Measurements from ENCODE around the gene LCLAT1.

The LCLAT1 gene

DNA sequence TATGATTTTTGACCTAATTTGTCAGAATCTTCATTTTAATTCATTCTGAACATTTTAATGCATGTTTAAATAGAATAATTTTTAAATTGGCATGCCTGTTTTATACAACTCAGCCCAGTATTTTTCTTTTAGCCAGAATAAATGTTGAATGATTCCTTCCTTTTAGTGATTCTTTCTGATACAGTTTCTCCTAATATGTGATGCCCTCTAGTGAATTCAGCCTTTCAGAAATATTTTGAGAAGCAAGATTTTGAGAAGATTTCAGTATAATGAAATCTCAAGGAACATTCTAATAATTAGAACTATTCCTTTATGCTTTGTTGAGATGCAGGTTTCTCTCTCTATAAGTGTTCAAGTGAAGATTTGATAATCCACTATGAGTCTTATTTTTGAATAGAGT is 28.5 kb downstream of the LCLAT1 start:
- no peaks in the 10 kb centered on the region for H3K36me3 ChIP-seq (ENCODE audit: control insufficient read depth, insufficient read depth, low read length)
- no peaks in the 10 kb centered on the region for H3K4me1 ChIP-seq (ENCODE audit: control insufficient read depth, insufficient read depth, low read length, poor library complexity, severe bottlenecking)
- H3K9me3 ChIP-seq (ENCODE audit: control insufficient read depth, low read length) = no peaks in the 10 kb centered on the region
- H3K4me3 ChIP-seq (ENCODE audit: extremely low read depth, insufficient read depth, low read length, poor library complexity, severe bottlenecking) = no peak overlapping the region
- H3K27ac ChIP-seq (ENCODE audit: low read depth, low read length, severe bottlenecking) = no peak overlapping the region

GRCh38 chr2:30476636-30477035 is 29.6 kb downstream of the LCLAT1 start:
- Histone ChIP-seq H3K4me1 (ENCODE audit: control insufficient read depth, insufficient read depth, low read length, poor library complexity, severe bottlenecking) (no peaks in the 10 kb centered on the region), H3K4me3 (ENCODE audit: extremely low read depth, insufficient read depth, low read length, poor library complexity, severe bottlenecking) (no peak overlapping the region), H3K27ac (ENCODE audit: low read depth, low read length, severe bottlenecking) (no peak overlapping the region), H3K36me3 (ENCODE audit: control insufficient read depth, insufficient read depth, low read length) (no peaks in the 10 kb centered on the region), H3K9me3 (ENCODE audit: control insufficient read depth, low read length) (no peaks in the 10 kb centered on the region)
- WGBS, 2 experiments (ENCODE audit: insufficient coverage in 2 of 2) = no CpG with 5 or more reads among the region's 2 CpGs

GRCh38 chr2:30480703-30481322 is 33.8 kb downstream of the LCLAT1 start:
- H3K4me1 ChIP-seq (ENCODE audit: control insufficient read depth, insufficient read depth, low read length, poor library complexity, severe bottlenecking) = no peaks in the 10 kb centered on the region
- H3K9me3 ChIP-seq (ENCODE audit: control insufficient read depth, low read length) = no peaks in the 10 kb centered on the region
- no peak overlapping the region for H3K27ac ChIP-seq (ENCODE audit: low read depth, low read length, severe bottlenecking)
- no peak overlapping the region for H3K4me3 ChIP-seq (ENCODE audit: extremely low read depth, insufficient read depth, low read length, poor library complexity, severe bottlenecking)
- WGBS, 2 experiments (ENCODE audit: insufficient coverage in 2 of 2) = 78 to 90% methylated on average over 4 to 5 of the region's 6 CpGs
- H3K36me3 ChIP-seq (ENCODE audit: control insufficient read depth, insufficient read depth, low read length) = no peaks in the 10 kb centered on the region

DNA sequence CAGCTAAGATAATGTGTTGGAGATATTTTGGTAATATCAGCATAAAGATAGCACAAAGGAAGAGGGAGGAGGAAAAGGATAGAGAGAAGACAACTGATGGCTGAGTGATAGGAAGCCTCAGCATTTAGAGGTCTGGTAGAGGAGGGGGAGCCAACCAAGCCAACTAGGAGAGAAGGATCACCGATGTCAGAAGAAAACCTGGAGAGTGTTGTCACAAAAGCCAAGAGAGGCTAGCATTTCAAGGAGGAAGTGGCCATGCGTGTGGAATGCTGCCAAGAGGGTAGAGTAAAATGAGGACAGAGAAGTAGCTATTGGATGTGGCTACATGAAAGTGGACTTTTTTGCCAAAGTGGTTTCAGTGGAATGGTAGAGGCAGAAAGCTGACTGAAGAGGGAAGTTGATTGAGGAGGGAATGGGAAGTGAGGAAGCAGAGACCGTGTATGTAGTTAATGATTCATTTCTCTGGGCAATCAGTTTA is 34.3 kb downstream of the LCLAT1 start:
- 85 to 91% methylated on average over 3 of the region's 3 CpGs for WGBS, 2 experiments (ENCODE audit: insufficient coverage in 2 of 2)
- Histone ChIP-seq H3K4me3 (ENCODE audit: extremely low read depth, insufficient read depth, low read length, poor library complexity, severe bottlenecking) (no peak overlapping the region), H3K36me3 (ENCODE audit: control insufficient read depth, insufficient read depth, low read length) (no peaks in the 10 kb centered on the region), H3K9me3 (ENCODE audit: control insufficient read depth, low read length) (no peaks in the 10 kb centered on the region), H3K4me1 (ENCODE audit: control insufficient read depth, insufficient read depth, low read length, poor library complexity, severe bottlenecking) (no peaks in the 10 kb centered on the region), H3K27ac (ENCODE audit: low read depth, low read length, severe bottlenecking) (no peak overlapping the region)

- no peaks in the 10 kb centered on the region for H3K4me1 ChIP-seq (ENCODE audit: control insufficient read depth, insufficient read depth, low read length, poor library complexity, severe bottlenecking)
- H3K36me3 ChIP-seq (ENCODE audit: control insufficient read depth, insufficient read depth, low read length) = no peaks in the 10 kb centered on the region
- no peak overlapping the region for H3K27ac ChIP-seq (ENCODE audit: low read depth, low read length, severe bottlenecking)
- no peaks in the 10 kb centered on the region for H3K9me3 ChIP-seq (ENCODE audit: control insufficient read depth, low read length)
- no peak overlapping the region for H3K4me3 ChIP-seq (ENCODE audit: extremely low read depth, insufficient read depth, low read length, poor library complexity, severe bottlenecking)
These were observed 35.0 kb downstream of the LCLAT1 start for GRCh38 chr2:30482011-30482410.

- Histone ChIP-seq H3K9me3 (ENCODE audit: control insufficient read depth, low read length) (no peaks in the 10 kb centered on the region), H3K36me3 (ENCODE audit: control insufficient read depth, insufficient read depth, low read length) (no peaks in the 10 kb centered on the region), H3K4me1 (ENCODE audit: control insufficient read depth, insufficient read depth, low read length, poor library complexity, severe bottlenecking) (no peaks in the 10 kb centered on the region), H3K4me3 (ENCODE audit: extremely low read depth, insufficient read depth, low read length, poor library complexity, severe bottlenecking) (no peak overlapping the region), H3K27ac (ENCODE audit: low read depth, low read length, severe bottlenecking) (no peak overlapping the region)
- 100% methylated on average over 1 of the region's 3 CpGs; no CpG with 5 or more reads in 1 of the 2 experiments for WGBS, 2 experiments (ENCODE audit: insufficient coverage in 2 of 2)
These were observed 37.1 kb downstream of the LCLAT1 start for GRCh38 chr2:30484145-30484544.

- Histone ChIP-seq H3K36me3 (ENCODE audit: control insufficient read depth, insufficient read depth, low read length) (no peaks in the 10 kb centered on the region), H3K4me3 (ENCODE audit: extremely low read depth, insufficient read depth, low read length, poor library complexity, severe bottlenecking) (no peak overlapping the region), H3K9me3 (ENCODE audit: control insufficient read depth, low read length) (no peaks in the 10 kb centered on the region), H3K4me1 (ENCODE audit: control insufficient read depth, insufficient read depth, low read length, poor library complexity, severe bottlenecking) (no peaks in the 10 kb centered on the region), H3K27ac (ENCODE audit: low read depth, low read length, severe bottlenecking) (no peak overlapping the region)
- WGBS, 2 experiments (ENCODE audit: insufficient coverage in 2 of 2) = 97% methylated on average over 3 to 4 of the region's 4 CpGs
These were observed 37.9 kb downstream of the LCLAT1 start for GRCh38 chr2:30484995-30485394.

DNA sequence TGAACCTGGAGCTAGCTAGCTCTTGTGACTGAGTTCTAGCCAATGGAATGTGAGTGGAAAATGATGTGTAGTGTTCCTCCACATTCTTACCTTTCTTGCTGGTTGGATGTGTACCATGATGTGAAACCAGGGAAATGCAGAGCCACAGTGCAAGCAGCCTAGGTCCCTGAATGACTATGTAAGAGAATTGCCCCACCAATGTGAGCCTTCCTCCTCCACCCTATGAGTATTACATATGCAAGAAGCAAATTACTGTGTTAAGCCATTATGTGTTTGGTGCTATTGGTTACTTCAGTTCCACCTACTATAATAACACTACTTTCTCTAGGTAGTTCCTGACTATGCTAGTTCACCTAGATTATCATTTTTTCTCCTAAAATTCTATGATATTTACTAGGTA is 39.6 kb downstream of the LCLAT1 start:
- H3K27ac ChIP-seq (ENCODE audit: low read depth, low read length, severe bottlenecking) = no peak overlapping the region
- no peaks in the 10 kb centered on the region for H3K36me3 ChIP-seq (ENCODE audit: control insufficient read depth, insufficient read depth, low read length)
- H3K4me3 ChIP-seq (ENCODE audit: extremely low read depth, insufficient read depth, low read length, poor library complexity, severe bottlenecking) = no peak overlapping the region
- H3K4me1 ChIP-seq (ENCODE audit: control insufficient read depth, insufficient read depth, low read length, poor library complexity, severe bottlenecking) = no peaks in the 10 kb centered on the region
- H3K9me3 ChIP-seq (ENCODE audit: control insufficient read depth, low read length) = no peaks in the 10 kb centered on the region

DNA sequence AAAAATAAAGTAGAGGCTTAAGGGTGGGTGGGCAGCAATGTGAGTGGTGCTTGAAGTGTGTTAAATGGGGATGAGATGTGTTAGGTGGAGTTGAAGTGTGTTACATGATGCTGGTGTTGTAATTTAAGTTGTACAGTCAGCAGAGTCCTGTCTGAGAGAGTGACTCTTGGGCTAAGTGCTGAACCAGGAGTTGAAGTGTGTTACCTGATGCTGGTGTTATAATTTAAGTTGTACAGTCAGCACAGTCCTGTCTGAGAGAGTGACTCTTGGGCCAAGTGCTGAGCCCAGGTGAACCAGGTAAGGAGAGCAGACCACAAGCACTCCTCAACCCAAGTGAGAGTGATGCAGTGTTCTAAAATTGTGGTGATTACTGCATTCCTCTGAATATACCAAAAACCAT is 40.6 kb downstream of the LCLAT1 start:
- H3K9me3 ChIP-seq (ENCODE audit: control insufficient read depth, low read length) = no peaks in the 10 kb centered on the region
- H3K36me3 ChIP-seq (ENCODE audit: control insufficient read depth, insufficient read depth, low read length) = no peaks in the 10 kb centered on the region
- H3K4me3 ChIP-seq (ENCODE audit: extremely low read depth, insufficient read depth, low read length, poor library complexity, severe bottlenecking) = no peak overlapping the region
- no peak overlapping the region for H3K27ac ChIP-seq (ENCODE audit: low read depth, low read length, severe bottlenecking)
- no peaks in the 10 kb centered on the region for H3K4me1 ChIP-seq (ENCODE audit: control insufficient read depth, insufficient read depth, low read length, poor library complexity, severe bottlenecking)

GRCh38 chr2:30488012-30488659 is 41.1 kb downstream of the LCLAT1 start:
- no CpG with 5 or more reads among the region's 1 CpG for WGBS, 2 experiments (ENCODE audit: insufficient coverage in 2 of 2)
- H3K27ac ChIP-seq (ENCODE audit: low read depth, low read length, severe bottlenecking) = no peak overlapping the region
- H3K36me3 ChIP-seq (ENCODE audit: control insufficient read depth, insufficient read depth, low read length) = no peaks in the 10 kb centered on the region

DNA sequence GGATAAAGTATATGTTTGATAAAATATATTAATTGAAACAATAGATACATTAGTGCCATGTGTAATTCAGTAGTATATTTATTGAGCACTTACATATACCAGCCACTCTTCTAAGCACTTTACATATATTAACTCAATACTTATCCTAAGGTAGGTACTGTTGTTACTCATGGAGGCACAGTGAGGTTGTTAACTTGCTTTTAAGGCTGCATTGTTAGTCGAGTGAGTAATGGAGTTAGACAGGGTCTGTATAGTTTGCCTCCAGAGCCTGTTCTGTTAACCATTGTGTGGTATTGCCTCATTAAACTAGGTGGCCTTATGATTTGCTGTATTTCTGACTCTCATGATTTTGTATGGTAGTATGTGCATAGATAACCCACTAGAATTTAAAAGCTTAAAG is 44.2 kb downstream of the LCLAT1 start:
- Histone ChIP-seq H3K4me1 (ENCODE audit: control insufficient read depth, insufficient read depth, low read length, poor library complexity, severe bottlenecking) (no peaks in the 10 kb centered on the region), H3K27ac (ENCODE audit: low read depth, low read length, severe bottlenecking) (no peak overlapping the region), H3K4me3 (ENCODE audit: extremely low read depth, insufficient read depth, low read length, poor library complexity, severe bottlenecking) (no peak overlapping the region), H3K9me3 (ENCODE audit: control insufficient read depth, low read length) (no peaks in the 10 kb centered on the region), H3K36me3 (ENCODE audit: control insufficient read depth, insufficient read depth, low read length) (no peaks in the 10 kb centered on the region)
- 80% methylated on average over 1 of the region's 1 CpG; no CpG with 5 or more reads in 1 of the 2 experiments for WGBS, 2 experiments (ENCODE audit: insufficient coverage in 2 of 2)

More at GRCh38 chr2:30488012-30488659, 41.1 kb downstream of the LCLAT1 start:
- Histone ChIP-seq H3K4me3 (ENCODE audit: extremely low read depth, insufficient read depth, low read length, poor library complexity, severe bottlenecking) (no peak overlapping the region), H3K4me1 (ENCODE audit: control insufficient read depth, insufficient read depth, low read length, poor library complexity, severe bottlenecking) (no peaks in the 10 kb centered on the region), H3K9me3 (ENCODE audit: control insufficient read depth, low read length) (no peaks in the 10 kb centered on the region)

Measured in mesodermal cell (in vitro differentiated cells).